ENCODE data around the gene SH3RF1.
A peak's percentile ranks its signal among the peaks of the same experiment; 100 is the strongest.

The SH3RF1 gene

GRCh38 chr4:169274033-169274432 lies 3.3 kb upstream of the SH3RF1 start:
- no peak for DNase-seq

GRCh38 chr4:169272265-169272886 lies 1.6 kb upstream of the SH3RF1 start:
- DNase-seq: peak; percentile 54

GRCh38 chr4:169271692-169272007 lies 894 bp upstream of the SH3RF1 start:
- no peak for DNase-seq

GRCh38 chr4:169269916-169270809 lies 593 bp downstream of the SH3RF1 start:
- peak; percentile 47 for DNase-seq

- DNase-seq: peak; percentile 36
These were observed 1.6 kb downstream of the SH3RF1 start for GRCh38 chr4:169268951-169269760.

- DNase-seq: no peak
These were observed 3.7 kb downstream of the SH3RF1 start for GRCh38 chr4:169267070-169267469.

- DNase-seq: no peak
These were observed 4.1 kb downstream of the SH3RF1 start for GRCh38 chr4:169266661-169267060.

- DNase-seq: no peak
These were observed 4.7 kb downstream of the SH3RF1 start for GRCh38 chr4:169266081-169266480.

GRCh38 chr4:169263791-169264392 lies 6.9 kb downstream of the SH3RF1 start:
- DNase-seq: no peak

GRCh38 chr4:169260217-169260866 lies 10.4 kb downstream of the SH3RF1 start:
- no peak for DNase-seq

GRCh38 chr4:169259271-169259670 lies 11.5 kb downstream of the SH3RF1 start:
- no peak for DNase-seq

GRCh38 chr4:169258141-169258540 lies 12.6 kb downstream of the SH3RF1 start:
- no peak for DNase-seq

- no peak for DNase-seq
These were observed 13.6 kb downstream of the SH3RF1 start for GRCh38 chr4:169256856-169257761.

- DNase-seq: no peak
These were observed 14.6 kb downstream of the SH3RF1 start for GRCh38 chr4:169256101-169256612.

GRCh38 chr4:169254546-169254983 lies 16.2 kb downstream of the SH3RF1 start:
- DNase-seq: no peak

GRCh38 chr4:169253904-169254303 lies 16.9 kb downstream of the SH3RF1 start:
- DNase-seq: no peak

GRCh38 chr4:169253113-169253671 lies 17.6 kb downstream of the SH3RF1 start:
- DNase-seq: no peak

- no peak for DNase-seq
These were observed 18.2 kb downstream of the SH3RF1 start for GRCh38 chr4:169252339-169253112.

- DNase-seq: no peak
These were observed 19.2 kb downstream of the SH3RF1 start for GRCh38 chr4:169251291-169252235.

Data from inflammatory macrophage treated with lipopolysaccharide for 4 hours (primary cell).